ENCODE measurements around the gene NFKBIA.
A peak's percentile ranks its signal among the peaks of the same experiment; 100 is the strongest.
"Not testable (repeated sequence)": the region's sequence is repeated elsewhere in the genome, so short reads cannot be mapped to it uniquely, and the experiment has no call there.

The NFKBIA gene

GRCh38 chr14:35409595-35409994, 5.0 kb upstream of the NFKBIA start:
- DNase-seq = no peak

- DNase-seq = no peak
These were observed 3.5 kb upstream of the NFKBIA start for GRCh38 chr14:35408026-35408425.

- DNase-seq = no peak
These were observed 2.7 kb upstream of the NFKBIA start for GRCh38 chr14:35407306-35407630.

- peak in 7 of 51 donors; percentile 2 to 70 (median 10) for DNase-seq
These were observed 2.2 kb upstream of the NFKBIA start for GRCh38 chr14:35406506-35407305.

GRCh38 chr14:35406090-35406489, 1.5 kb upstream of the NFKBIA start:
- no peak for DNase-seq

- DNase-seq = peak in 5 of 51 donors; percentile 21 to 82 (median 40)
These were observed 901 bp upstream of the NFKBIA start for GRCh38 chr14:35405304-35405996.

GRCh38 chr14:35403603-35404448, 723 bp downstream of the NFKBIA start:
- peak; percentile 48 to 97 (median 91) for DNase-seq

- DNase-seq = peak in 14 of 51 donors; percentile 6 to 59 (median 28)
These were observed 1.4 kb downstream of the NFKBIA start for GRCh38 chr14:35403114-35403602.

GRCh38 chr14:35402323-35403113, 2.0 kb downstream of the NFKBIA start:
- DNase-seq = peak in 1 of 51 donors; percentile 25

- peak in 1 of 51 donors; percentile 10 for DNase-seq
These were observed 2.9 kb downstream of the NFKBIA start for GRCh38 chr14:35401422-35402265.

GRCh38 chr14:35400648-35401421, 3.7 kb downstream of the NFKBIA start:
- DNase-seq = peak in 1 of 51 donors; percentile 14

GRCh38 chr14:35399083-35399937, 5.2 kb downstream of the NFKBIA start:
- no peak for DNase-seq

GRCh38 chr14:35398071-35398584, 6.4 kb downstream of the NFKBIA start:
- DNase-seq = no peak

- not testable (repeated sequence) for DNase-seq
These were observed 7.9 kb downstream of the NFKBIA start for GRCh38 chr14:35396610-35397009.

- DNase-seq = no peak
These were observed 9.3 kb downstream of the NFKBIA start for GRCh38 chr14:35395283-35395682.

GRCh38 chr14:35394326-35395013, 10.1 kb downstream of the NFKBIA start:
- DNase-seq = no peak

- no peak for DNase-seq
These were observed 10.7 kb downstream of the NFKBIA start for GRCh38 chr14:35393826-35394225.
